Pancreas (tissue), 10 donors: ENCODE results near the gene EIF4E1B. TPM values are rescaled to one million over a fixed set of nuclear protein-coding genes. Genes with fewer than 3 reads are reported as not detected.

Experiments
- ATAC-seq, 4 donors: fragments of 200-7000 bp; cut with Tn5 transposase; one replicate each; pipeline versions ENCODE4 v1.8.0 to v1.9.1; 2020; ENCODE audit warnings: mild to moderate bottlenecking in 4 of 4, moderate library complexity in 4 of 4
- DNase-seq, 6 donors: peaks; one replicate each; pipeline ENCODE4 v3.0.0-alpha.2; 2020
- FAIRE-seq: peaks from 2 replicates; lab custom pipeline; 2012; peaks lifted over from hg19 to GRCh38; lab: Jason Lieb, UNC
- H3K27ac ChIP-seq, 4 donors: fragments of 200-600 bp; sonication (generic); 1 replicate in 3 of 4; 2 replicates in 1 of 4; pipeline versions ENCODE4 v1.5.0 to v1.8.0; 2020
- H3K27me3 ChIP-seq, 4 donors: fragments of 200-600 bp; one replicate each; pipeline ENCODE4 v1.8.0; 2021
- H3K36me3 ChIP-seq, 3 donors: fragments of 200-600 bp; sonication (generic) in 1 of 3; one replicate each; pipeline versions ENCODE4 v1.5.0 to v1.8.0; 2020 to 2021
- H3K4me1 ChIP-seq, 3 donors: fragments of 200-600 bp; one replicate each; pipeline ENCODE4 v1.8.0; 2021
- H3K4me3 ChIP-seq, 4 donors: fragments of 200-600 bp; sonication (generic) in 2 of 4; one replicate each; pipeline versions ENCODE4 v1.5.0 to v1.8.0; 2020 to 2021
- H3K9me3 ChIP-seq, 4 donors: fragments of 200-600 bp; one replicate each; pipeline ENCODE4 v1.8.0; 2021
- WGBS, 2 donors: extraction: QIAGEN DNeasy Blood & Tissue Kit; methylation state at CpG; one replicate each; pipeline ENCODE4 v1.1.7; 2013; 5-methylcytosine and 5-hydroxymethylcytosine counted together
- intact Hi-C, 3 donors: fragments of 100-400 bp; cut with DNase I; formaldehyde crosslinking; loops; one replicate each; pipeline versions ENCODE4 v1.11.1 to v1.14.2; 2022
- polyA plus RNA-seq, 2 donors: library from polyadenylated mRNA; stranded (reverse); fragments of 200-250 nt; gene quantifications; one replicate each; pipeline ENCODE4 v1.2.3, GENCODE V29; 2013
- total RNA-seq, 6 donors: library from RNA; stranded (reverse); fragmentation: NEBNext Ultra II Directional in 4 of 6; extraction: Animal tissue kit (Norgen Biotek cat#: 25700) in 4 of 6; gene quantifications; one replicate each; pipeline versions ENCODE4 v1.2.1 to v1.2.4, GENCODE V29; 2021 to 2023
- TF ChIP-seq, protein P1 (sequence below), 4 donors: fragments of 200-600 bp; sonication (generic) in 3 of 4; IDR thresholded peaks; one replicate each; pipeline versions ENCODE4 v1.5.0 to v1.8.0; 2021; ENCODE audit warnings: antibody characterized with exemption in 4 of 4
- donor health status: healthy with polysubstance abuse.
- donor health status: DM: no; HTN: no; CAD: no; lungs with moderate emphysema.
- donor health status: DM: no; HTN: no; CAD: no.
- donor health status: control.
- donor health status: control.
- donor health status: Bipolar disorder and iron deficiency.
- donor health status: DM: yes; HTN: yes; CAD: no.
- donor health status: DM: no; HTN: no; CAD: no.
- donor health status: DM: no; HTN: no; CAD: no.
- donor health status: DM: yes; HTN: yes; CAD: no.

EIF4E1B gene
- total and polyA plus RNA-seq, 8 donors: 0.04 to 1.5 (median 0.30) TPM; not detected in 5

DNA sequence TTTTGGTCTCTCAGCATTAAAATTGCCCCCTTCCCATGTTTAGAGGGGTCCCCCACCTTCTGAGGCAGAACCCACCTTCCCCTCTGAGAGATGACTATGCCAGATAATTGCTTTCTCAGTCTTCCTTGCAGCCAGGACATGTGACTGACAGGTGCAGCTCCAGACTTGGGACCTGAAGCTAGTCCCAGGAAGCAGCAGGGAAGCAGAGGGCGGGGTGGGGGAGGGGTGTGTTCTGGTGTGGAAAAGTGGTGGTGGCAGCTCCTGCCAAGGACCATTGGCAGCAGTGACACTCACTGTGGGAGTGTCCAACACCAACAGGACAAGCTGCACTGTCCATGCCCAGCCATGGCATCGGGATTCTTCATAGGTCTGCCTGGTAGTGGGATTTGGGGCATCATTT, 2.3 kb downstream of the EIF4E1B start:
- Histone ChIP-seq H3K4me1 (peaks cover 0 to 7% (median 0%) of the 10 kb centered on the region in 3 donors), H3K4me3 (no peak overlapping the region), H3K36me3 (no peaks in the 10 kb centered on the region), H3K27me3 (peaks cover 0 to 14% (median 0%) of the 10 kb centered on the region in 4 donors), H3K9me3 (no peaks in the 10 kb centered on the region), H3K27ac (no peak overlapping the region)
- 63 to 73% methylated on average over 2 of the region's 2 CpGs for WGBS, 2 donors
- TF ChIP-seq, protein P1, sequence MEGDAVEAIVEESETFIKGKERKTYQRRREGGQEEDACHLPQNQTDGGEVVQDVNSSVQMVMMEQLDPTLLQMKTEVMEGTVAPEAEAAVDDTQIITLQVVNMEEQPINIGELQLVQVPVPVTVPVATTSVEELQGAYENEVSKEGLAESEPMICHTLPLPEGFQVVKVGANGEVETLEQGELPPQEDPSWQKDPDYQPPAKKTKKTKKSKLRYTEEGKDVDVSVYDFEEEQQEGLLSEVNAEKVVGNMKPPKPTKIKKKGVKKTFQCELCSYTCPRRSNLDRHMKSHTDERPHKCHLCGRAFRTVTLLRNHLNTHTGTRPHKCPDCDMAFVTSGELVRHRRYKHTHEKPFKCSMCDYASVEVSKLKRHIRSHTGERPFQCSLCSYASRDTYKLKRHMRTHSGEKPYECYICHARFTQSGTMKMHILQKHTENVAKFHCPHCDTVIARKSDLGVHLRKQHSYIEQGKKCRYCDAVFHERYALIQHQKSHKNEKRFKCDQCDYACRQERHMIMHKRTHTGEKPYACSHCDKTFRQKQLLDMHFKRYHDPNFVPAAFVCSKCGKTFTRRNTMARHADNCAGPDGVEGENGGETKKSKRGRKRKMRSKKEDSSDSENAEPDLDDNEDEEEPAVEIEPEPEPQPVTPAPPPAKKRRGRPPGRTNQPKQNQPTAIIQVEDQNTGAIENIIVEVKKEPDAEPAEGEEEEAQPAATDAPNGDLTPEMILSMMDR (IDR thresholded peaks at IDR 0.05): no peak
- no peak for FAIRE-seq
- no peak for DNase-seq
- no peak for ATAC-seq
- intact Hi-C loops: no loop called here

DNA sequence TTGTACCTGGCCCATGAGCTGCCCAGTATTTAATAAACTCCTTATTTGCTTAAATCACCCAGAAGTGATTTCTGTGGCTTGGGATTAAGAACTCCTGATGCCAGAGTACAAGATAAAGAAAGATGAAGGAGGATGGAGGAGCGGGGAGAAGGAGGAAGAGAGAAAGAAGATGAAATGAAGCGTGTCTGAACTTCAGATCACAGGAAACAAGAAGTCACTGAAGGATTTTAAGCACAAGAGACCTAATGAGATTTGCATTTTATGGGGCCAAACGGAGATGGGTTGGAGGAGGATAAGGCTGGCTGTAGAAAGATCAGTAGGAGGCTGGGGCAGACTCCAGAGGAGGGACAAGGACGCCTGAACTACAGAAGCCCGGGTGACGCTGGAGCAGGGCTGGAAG, 3.1 kb downstream of the EIF4E1B start:
- ATAC-seq: no peak

DNA sequence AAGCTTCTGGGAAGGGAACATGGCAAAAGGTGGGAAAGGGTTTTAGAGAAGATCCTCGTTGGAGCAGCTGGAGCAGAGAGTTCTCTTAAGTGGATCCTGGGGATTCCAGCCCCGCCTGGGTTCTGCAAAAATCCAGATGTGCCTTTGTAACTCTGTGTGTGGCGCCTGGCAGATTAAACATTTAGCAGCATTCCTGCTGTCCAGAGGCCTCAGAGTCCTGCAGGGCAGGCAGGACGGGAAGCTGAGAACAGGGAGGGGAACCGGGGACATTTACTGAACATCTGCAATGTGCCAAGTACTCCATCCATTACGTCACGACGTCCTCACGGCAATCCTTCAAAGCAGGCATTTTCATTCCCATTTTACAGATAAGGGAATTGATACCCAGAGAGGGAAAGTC, 6.0 kb downstream of the EIF4E1B start:
- 41 to 44% methylated on average over 9 of the region's 9 CpGs for WGBS, 2 donors
- H3K27me3 ChIP-seq: no peaks in the 10 kb centered on the region
- ATAC-seq (no peak), DNase-seq (no peak), FAIRE-seq (no peak)
- intact Hi-C loops: no loop called here
- TF ChIP-seq, protein P1 (IDR thresholded peaks at IDR 0.05): no peak
- H3K4me3 ChIP-seq: no peak overlapping the region
- H3K27ac ChIP-seq: no peak overlapping the region
- H3K9me3 ChIP-seq: no peaks in the 10 kb centered on the region
- no peaks in the 10 kb centered on the region for H3K4me1 ChIP-seq
- no peaks in the 10 kb centered on the region for H3K36me3 ChIP-seq

More for the DNA sequence above, 3.1 kb downstream of the EIF4E1B start:
- Histone ChIP-seq H3K4me3 (no peak overlapping the region), H3K36me3 (no peaks in the 10 kb centered on the region), H3K27ac (no peak overlapping the region), H3K9me3 (no peaks in the 10 kb centered on the region), H3K4me1 (peaks cover 0 to 7% (median 0%) of the 10 kb centered on the region in 3 donors), H3K27me3 (peaks cover 0 to 14% (median 0%) of the 10 kb centered on the region in 4 donors)
- WGBS, 2 donors: 22 to 33% methylated on average over 6 of the region's 6 CpGs
- FAIRE-seq (no peak), DNase-seq (no peak)
- intact Hi-C loops: no loop called here
- TF ChIP-seq, protein P1 (IDR thresholded peaks at IDR 0.05): no peak

DNA sequence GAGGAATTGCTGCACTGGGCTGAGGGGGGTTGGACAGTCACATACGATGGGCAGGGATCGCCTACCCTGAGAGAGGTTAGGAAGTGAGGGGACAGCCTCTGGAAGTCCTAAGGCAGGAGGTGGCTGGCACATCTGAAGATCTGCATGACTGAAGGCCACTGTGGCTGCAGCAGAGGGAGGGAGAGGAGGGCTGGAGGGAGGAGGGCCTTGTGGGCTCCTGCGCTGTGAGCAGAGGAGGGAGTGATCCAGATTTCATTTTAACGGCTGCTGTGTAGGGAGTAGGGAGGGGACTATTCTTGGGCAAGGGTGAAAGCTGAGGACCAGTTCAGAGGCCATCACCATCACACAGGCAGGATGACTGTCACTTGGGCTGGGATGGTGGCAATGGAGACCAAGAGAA, 7.1 kb downstream of the EIF4E1B start:
- Histone ChIP-seq H3K4me3 (no peak overlapping the region), H3K4me1 (no peaks in the 10 kb centered on the region), H3K27ac (no peak overlapping the region), H3K27me3 (no peaks in the 10 kb centered on the region), H3K9me3 (no peaks in the 10 kb centered on the region), H3K36me3 (no peaks in the 10 kb centered on the region)
- no peak for FAIRE-seq
- 48 to 63% methylated on average over 4 of the region's 4 CpGs for WGBS, 2 donors
- DNase-seq: no peak
- intact Hi-C loops: no loop called here
- TF ChIP-seq, protein P1 (IDR thresholded peaks at IDR 0.05): no peak
- no peak for ATAC-seq

DNA sequence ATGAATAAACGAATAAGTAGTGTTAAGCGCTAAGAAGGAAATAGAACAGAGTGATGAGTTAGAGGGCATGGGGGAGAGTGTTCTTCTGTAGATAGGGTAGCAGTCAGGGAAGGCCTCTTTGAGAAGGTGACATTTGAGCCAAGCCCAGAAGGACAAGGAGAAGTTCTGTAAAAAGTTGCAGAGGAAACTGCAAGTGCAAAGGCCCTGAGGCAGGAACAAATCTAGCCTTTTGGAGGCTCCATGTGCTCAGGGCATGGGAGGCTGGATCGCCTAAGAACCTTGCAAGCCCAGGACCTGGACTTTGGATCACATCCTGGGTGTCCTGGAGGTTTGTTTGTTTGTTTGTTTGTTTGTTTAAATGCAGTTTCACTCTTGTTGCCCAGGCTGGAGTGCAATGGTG, 8.0 kb downstream of the EIF4E1B start:
- no peak for FAIRE-seq
- H3K9me3 ChIP-seq: no peaks in the 10 kb centered on the region
- no peak overlapping the region for H3K4me3 ChIP-seq
- no peak overlapping the region for H3K27ac ChIP-seq
- TF ChIP-seq, protein P1 (IDR thresholded peaks at IDR 0.05): no peak
- H3K36me3 ChIP-seq: no peaks in the 10 kb centered on the region
- no peak for DNase-seq
- no peak for ATAC-seq
- intact Hi-C loops: no loop called here
- 87 to 92% methylated on average over 3 of the region's 3 CpGs for WGBS, 2 donors
- no peaks in the 10 kb centered on the region for H3K27me3 ChIP-seq
- no peaks in the 10 kb centered on the region for H3K4me1 ChIP-seq
